Vagina (tissue), 2 donors: ENCODE results near the gene CRELD2.

Experiments used
- POLR2A ChIP-seq, 2 donors: fragments of 450-650 bp; IDR thresholded peaks; one replicate each; pipeline ENCODE4 v1.6.1; 2017; ENCODE audit warnings: antibody characterized with exemption in 2 of 2, mild to moderate bottlenecking in 2 of 2, moderate library complexity in 2 of 2
- POLR2AphosphoS5 ChIP-seq, 2 donors: sonication (generic); formaldehyde crosslinking; IDR thresholded peaks; one replicate each; pipeline ENCODE4 v1.9.0; 2017; ENCODE audit warnings: antibody characterized with exemption in 2 of 2, mild to moderate bottlenecking in 2 of 2, low read depth in 1 of 2; ENCODE audit not compliant: insufficient read depth in 1 of 2
- TF ChIP-seq, protein P1 (sequence below), 3 experiments: fragments of 450-650 bp in 2 of 3; fragments of 200-600 bp in 1 of 3; sonication (generic) in 1 of 3; IDR thresholded peaks; one replicate each; pipeline ENCODE4 v1.5.1; 2017 to 2019; ENCODE audit warnings: antibody characterized with exemption in 3 of 3, mild to moderate bottlenecking in 2 of 3, moderate library complexity in 2 of 3

DNA sequence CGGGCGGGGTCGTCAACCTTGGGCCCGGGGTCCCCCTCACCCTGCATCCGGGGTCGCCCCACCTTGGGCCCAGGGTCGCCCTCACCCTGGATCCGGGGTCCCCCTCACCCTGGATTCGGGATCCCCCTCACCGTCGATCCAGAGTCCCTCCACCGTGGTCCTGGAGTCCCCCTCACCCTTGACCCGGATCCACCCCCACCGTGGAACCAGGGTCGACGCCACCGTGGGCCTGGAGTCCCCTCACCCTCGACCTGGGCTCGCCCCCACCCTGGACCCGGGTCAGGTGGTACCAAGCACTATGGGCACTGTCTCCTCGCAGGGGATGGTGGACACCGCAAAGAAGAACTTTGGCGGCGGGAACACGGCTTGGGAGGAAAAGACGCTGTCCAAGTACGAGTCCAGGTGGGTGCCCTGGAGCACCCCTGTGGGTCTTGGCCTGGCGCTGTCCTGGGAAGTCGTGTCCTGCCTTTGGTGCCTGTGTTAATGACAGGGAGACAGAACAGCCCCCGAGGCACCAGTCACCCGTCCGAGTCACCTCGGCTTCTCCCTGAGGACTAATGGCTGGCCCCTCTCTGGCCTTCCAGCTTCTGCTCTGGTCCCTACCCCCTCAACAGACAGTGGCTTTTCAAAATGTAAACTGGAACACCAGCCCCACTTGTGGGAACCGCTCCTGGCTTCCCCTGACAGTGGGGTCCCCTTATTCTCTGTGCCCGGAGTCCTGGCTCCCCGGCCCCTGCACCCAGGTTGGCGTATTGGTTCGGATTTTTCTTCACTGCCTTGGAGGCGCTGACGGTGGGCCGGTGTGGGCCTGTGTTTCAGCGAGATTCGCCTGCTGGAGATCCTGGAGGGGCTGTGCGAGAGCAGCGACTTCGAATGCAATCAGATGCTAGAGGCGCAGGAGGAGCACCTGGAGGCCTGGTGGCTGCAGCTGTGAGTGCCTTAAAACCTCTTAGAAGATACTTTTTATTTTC lies 762 bp downstream of the CRELD2 start:
- TF ChIP-seq POLR2A (IDR thresholded peaks at IDR 0.05) (no peak), POLR2AphosphoS5 (IDR thresholded peaks at IDR 0.05; ENCODE audit: insufficient read depth in 1 of 2, low read depth in 1 of 2) (no peak)
- TF ChIP-seq, protein P1, sequence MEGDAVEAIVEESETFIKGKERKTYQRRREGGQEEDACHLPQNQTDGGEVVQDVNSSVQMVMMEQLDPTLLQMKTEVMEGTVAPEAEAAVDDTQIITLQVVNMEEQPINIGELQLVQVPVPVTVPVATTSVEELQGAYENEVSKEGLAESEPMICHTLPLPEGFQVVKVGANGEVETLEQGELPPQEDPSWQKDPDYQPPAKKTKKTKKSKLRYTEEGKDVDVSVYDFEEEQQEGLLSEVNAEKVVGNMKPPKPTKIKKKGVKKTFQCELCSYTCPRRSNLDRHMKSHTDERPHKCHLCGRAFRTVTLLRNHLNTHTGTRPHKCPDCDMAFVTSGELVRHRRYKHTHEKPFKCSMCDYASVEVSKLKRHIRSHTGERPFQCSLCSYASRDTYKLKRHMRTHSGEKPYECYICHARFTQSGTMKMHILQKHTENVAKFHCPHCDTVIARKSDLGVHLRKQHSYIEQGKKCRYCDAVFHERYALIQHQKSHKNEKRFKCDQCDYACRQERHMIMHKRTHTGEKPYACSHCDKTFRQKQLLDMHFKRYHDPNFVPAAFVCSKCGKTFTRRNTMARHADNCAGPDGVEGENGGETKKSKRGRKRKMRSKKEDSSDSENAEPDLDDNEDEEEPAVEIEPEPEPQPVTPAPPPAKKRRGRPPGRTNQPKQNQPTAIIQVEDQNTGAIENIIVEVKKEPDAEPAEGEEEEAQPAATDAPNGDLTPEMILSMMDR (IDR thresholded peaks at IDR 0.05): no peak
